ENCODE data around the gene THSD8.
A peak's percentile ranks its signal among the peaks of the same experiment; 100 is the strongest.

Gene THSD8

DNA sequence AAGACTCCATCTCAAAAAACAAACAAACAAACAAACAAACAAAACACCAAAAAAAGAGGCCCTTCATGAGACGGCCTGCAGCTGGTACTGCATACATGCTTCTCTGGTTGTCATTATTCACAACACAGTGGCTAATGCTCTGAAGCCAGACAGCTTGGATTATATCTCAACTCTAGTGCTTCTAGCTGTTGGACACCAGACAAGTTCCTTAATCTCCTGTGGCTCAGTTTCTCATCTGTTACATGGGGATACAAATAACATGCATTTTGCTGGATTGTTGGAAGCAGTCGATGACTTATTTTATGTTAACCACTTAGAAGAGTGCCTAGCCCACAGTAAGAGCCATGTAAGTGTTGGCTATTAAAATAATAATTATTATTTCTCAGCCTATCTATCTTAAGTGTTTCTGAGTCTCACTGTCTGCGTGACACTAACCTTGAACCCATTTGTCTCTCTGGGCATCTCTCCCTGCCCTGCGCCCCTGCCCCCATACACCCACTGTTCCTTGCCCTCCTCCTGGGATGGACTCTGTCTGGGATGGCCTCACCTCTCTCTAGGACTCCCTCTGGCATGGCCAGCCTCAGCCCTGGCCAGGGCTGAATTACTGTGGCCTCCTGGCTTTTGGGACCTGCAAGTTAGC, 13.7 kb upstream of the THSD8 start:
- Histone ChIP-seq H3K4me3 (ENCODE audit: low read length in 2 of 2) (peak overlapping the region in 1 of 2 donors; percentile 60), H2BK15ac (ENCODE audit: low read length) (peak overlapping the region; percentile 33), H4K8ac (ENCODE audit: low read depth, low read length) (no peak overlapping the region), H2BK120ac (ENCODE audit: low read depth, low read length) (no peak overlapping the region), H3K9me3 (replicated peaks in 1 of 2; ENCODE audit: control insufficient read depth in 2 of 2, insufficient read depth in 1 of 2, low read depth in 1 of 2, low read length in 2 of 2) (no peaks in the 10 kb centered on the region), H2BK12ac (ENCODE audit: low read length) (no peak overlapping the region), H3K14ac (ENCODE audit: low read length) (no peak overlapping the region), H3K36me3 (replicated peaks in 1 of 2; ENCODE audit: control insufficient read depth in 2 of 2, insufficient read depth in 2 of 2, low read length in 2 of 2) (no peaks in the 10 kb centered on the region), H2AK5ac (ENCODE audit: low read depth, low read length) (peak overlapping the region; percentile 13), H4K91ac (ENCODE audit: low read depth, low read length, poor library complexity) (no peak overlapping the region), H3K27ac (replicated peaks; ENCODE audit: low read length) (no peak overlapping the region), H3K79me1 (ENCODE audit: low read depth, low read length) (peaks cover 2% of the 10 kb centered on the region), H3K27me3 (ENCODE audit: control insufficient read depth in 3 of 3, insufficient read depth in 3 of 3, low read depth in 1 of 3, low read length in 3 of 3) (peaks cover 0 to 25% (median 3%) of the 10 kb centered on the region in 3 experiments), H3K18ac (ENCODE audit: low read length) (peak overlapping the region; percentile 60), H3K4me2 (ENCODE audit: insufficient read depth, low read length, poor library complexity, severe bottlenecking) (peak overlapping the region; percentile 44), H3K23ac (ENCODE audit: low read depth, low read length, poor library complexity) (no peak overlapping the region), H3K4me1 (ENCODE audit: control insufficient read depth in 2 of 2, insufficient read depth in 1 of 2, low read depth in 1 of 2, low read length in 2 of 2) (peaks cover 27 to 56% of the 10 kb centered on the region in 2 donors), H3K4ac (ENCODE audit: low read length) (no peak overlapping the region), H3K9ac (ENCODE audit: low read depth, low read length, poor library complexity) (peak overlapping the region; percentile 44), H2BK5ac (ENCODE audit: low read length) (peak overlapping the region; percentile 27), H2AFZ (ENCODE audit: low read length) (peak overlapping the region; percentile 87)
- WGBS, 2 donors (ENCODE audit: extremely low coverage in 2 of 2, insufficient read length in 2 of 2, insufficient replicate concordance in 1 of 2) = no CpG with 5 or more reads among the region's 4 CpGs
- DNase-seq (ENCODE audit: low spot score) = no peak

DNA sequence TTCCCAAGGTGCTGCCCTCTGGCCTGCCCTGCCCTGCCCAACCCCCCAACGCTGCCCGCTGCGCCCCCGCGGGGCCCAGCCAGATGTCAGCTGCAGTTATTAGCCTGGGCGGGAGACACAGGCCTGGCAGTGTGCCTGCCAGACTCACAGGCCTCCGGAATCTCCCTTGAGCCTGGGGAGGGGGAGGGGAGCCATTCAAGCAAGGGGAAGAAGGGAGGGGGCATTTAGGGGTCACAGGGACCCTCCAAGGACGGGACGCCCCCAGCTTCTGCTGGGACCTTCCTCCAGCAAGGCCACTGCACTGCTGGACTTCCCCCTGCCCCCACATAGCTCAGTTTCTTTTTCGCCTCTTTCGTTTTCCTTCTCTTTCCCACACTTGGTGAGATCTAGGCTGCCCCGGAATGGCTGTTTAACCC, 13.2 kb upstream of the THSD8 start:
- Histone ChIP-seq H3K4me3 (ENCODE audit: low read length in 2 of 2) (peak overlapping the region in 1 of 2 donors; percentile 60), H2AFZ (ENCODE audit: low read length) (peak overlapping the region; percentile 87), H3K4ac (ENCODE audit: low read length) (no peak overlapping the region), H2BK5ac (ENCODE audit: low read length) (peak overlapping the region; percentile 27), H3K9ac (ENCODE audit: low read depth, low read length, poor library complexity) (peak overlapping the region; percentile 44), H3K4me1 (ENCODE audit: control insufficient read depth in 2 of 2, insufficient read depth in 1 of 2, low read depth in 1 of 2, low read length in 2 of 2) (peaks cover 23 to 51% of the 10 kb centered on the region in 2 donors), H4K8ac (ENCODE audit: low read depth, low read length) (no peak overlapping the region), H3K27ac (replicated peaks; ENCODE audit: low read length) (peak overlapping the region; percentile 65), H3K4me2 (ENCODE audit: insufficient read depth, low read length, poor library complexity, severe bottlenecking) (peak overlapping the region; percentile 44), H2BK12ac (ENCODE audit: low read length) (no peak overlapping the region), H2BK15ac (ENCODE audit: low read length) (peak overlapping the region; percentile 33), H3K14ac (ENCODE audit: low read length) (no peak overlapping the region), H2AK5ac (ENCODE audit: low read depth, low read length) (peak overlapping the region; percentile 13), H3K9me3 (replicated peaks in 1 of 2; ENCODE audit: control insufficient read depth in 2 of 2, insufficient read depth in 1 of 2, low read depth in 1 of 2, low read length in 2 of 2) (no peaks in the 10 kb centered on the region), H3K36me3 (replicated peaks in 1 of 2; ENCODE audit: control insufficient read depth in 2 of 2, insufficient read depth in 2 of 2, low read length in 2 of 2) (no peaks in the 10 kb centered on the region), H3K79me1 (ENCODE audit: low read depth, low read length) (peaks cover 2% of the 10 kb centered on the region), H3K23ac (ENCODE audit: low read depth, low read length, poor library complexity) (no peak overlapping the region), H2BK120ac (ENCODE audit: low read depth, low read length) (no peak overlapping the region), H3K18ac (ENCODE audit: low read length) (peak overlapping the region; percentile 60), H4K91ac (ENCODE audit: low read depth, low read length, poor library complexity) (no peak overlapping the region), H3K27me3 (ENCODE audit: control insufficient read depth in 3 of 3, insufficient read depth in 3 of 3, low read depth in 1 of 3, low read length in 3 of 3) (peaks cover 0 to 25% (median 3%) of the 10 kb centered on the region in 3 experiments)
- no peak for DNase-seq (ENCODE audit: low spot score)
- WGBS, 2 donors (ENCODE audit: extremely low coverage in 2 of 2, insufficient read length in 2 of 2, insufficient replicate concordance in 1 of 2) = no CpG with 5 or more reads among the region's 12 CpGs

DNA sequence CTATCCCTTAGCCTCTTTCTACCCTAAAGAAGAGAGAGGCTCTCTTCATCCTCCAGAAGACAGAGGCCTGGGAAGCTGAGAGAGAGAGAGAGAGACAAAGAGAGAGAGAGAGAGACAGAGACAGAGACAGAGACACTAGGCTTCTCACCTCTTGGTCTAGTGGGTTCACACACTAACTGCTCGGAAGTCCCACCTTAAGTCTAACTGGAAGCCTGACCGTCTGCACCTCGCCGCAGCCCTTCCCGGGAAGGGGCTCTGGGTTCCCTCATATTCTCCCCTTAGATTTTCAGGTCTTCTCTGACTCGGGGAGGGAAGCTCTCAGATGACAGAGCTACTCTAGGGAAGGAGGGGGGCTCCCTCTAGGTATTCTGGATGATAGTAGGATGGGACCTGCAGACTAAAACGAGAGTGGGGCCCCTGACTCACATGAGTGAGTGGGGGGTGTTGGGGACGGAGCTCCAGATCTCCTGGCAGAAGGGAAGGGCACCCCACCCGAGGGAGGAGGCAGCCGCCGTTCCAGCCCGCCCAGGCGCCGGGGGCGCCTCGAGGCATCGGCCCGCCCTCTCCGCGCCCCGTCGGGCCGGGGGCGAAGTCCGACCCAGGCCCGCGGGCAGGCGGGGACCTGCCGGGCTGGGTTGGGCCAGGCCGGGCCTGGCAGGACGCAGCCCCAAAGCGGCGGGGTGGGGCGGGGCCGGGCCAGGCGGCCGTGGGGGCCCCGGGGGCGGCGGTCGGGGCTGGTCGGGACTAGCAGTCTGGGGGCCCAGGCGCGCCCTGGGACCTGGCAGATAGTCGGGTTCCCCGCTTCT, 12.6 kb upstream of the THSD8 start:
- H2AK5ac ChIP-seq (ENCODE audit: low read depth, low read length) = peak overlapping the region; percentile 58
- peak overlapping the region; percentile 82 for H3K9ac ChIP-seq (ENCODE audit: low read depth, low read length, poor library complexity)
- no CpG with 5 or more reads among the region's 46 CpGs for WGBS, 2 donors (ENCODE audit: extremely low coverage in 2 of 2, insufficient read length in 2 of 2, insufficient replicate concordance in 1 of 2)
- no peak overlapping the region for H3K4ac ChIP-seq (ENCODE audit: low read length)
- no peak for DNase-seq (ENCODE audit: low spot score)
- no peaks in the 10 kb centered on the region for H3K9me3 ChIP-seq (replicated peaks in 1 of 2; ENCODE audit: control insufficient read depth in 2 of 2, insufficient read depth in 1 of 2, low read depth in 1 of 2, low read length in 2 of 2)
- no peak overlapping the region for H3K14ac ChIP-seq (ENCODE audit: low read length)
- H3K4me3 ChIP-seq (ENCODE audit: low read length in 2 of 2) = peak overlapping the region; percentile 60 to 64
- peak overlapping the region; percentile 89 for H3K4me2 ChIP-seq (ENCODE audit: insufficient read depth, low read length, poor library complexity, severe bottlenecking)
- peaks cover 21 to 51% of the 10 kb centered on the region in 2 donors for H3K4me1 ChIP-seq (ENCODE audit: control insufficient read depth in 2 of 2, insufficient read depth in 1 of 2, low read depth in 1 of 2, low read length in 2 of 2)
- H3K23ac ChIP-seq (ENCODE audit: low read depth, low read length, poor library complexity) = peak overlapping the region; percentile 83
- H2BK15ac ChIP-seq (ENCODE audit: low read length) = peak overlapping the region; percentile 42
- H2AFZ ChIP-seq (ENCODE audit: low read length) = peak overlapping the region; percentile 87
- peaks cover 4% of the 10 kb centered on the region for H3K79me1 ChIP-seq (ENCODE audit: low read depth, low read length)
- no peaks in the 10 kb centered on the region for H3K36me3 ChIP-seq (replicated peaks in 1 of 2; ENCODE audit: control insufficient read depth in 2 of 2, insufficient read depth in 2 of 2, low read length in 2 of 2)
- H2BK5ac ChIP-seq (ENCODE audit: low read length) = peak overlapping the region; percentile 85
- H3K27me3 ChIP-seq (ENCODE audit: control insufficient read depth in 3 of 3, insufficient read depth in 3 of 3, low read depth in 1 of 3, low read length in 3 of 3) = peaks cover 0 to 28% (median 3%) of the 10 kb centered on the region in 3 experiments
- no peak overlapping the region for H2BK120ac ChIP-seq (ENCODE audit: low read depth, low read length)
- no peak overlapping the region for H2BK12ac ChIP-seq (ENCODE audit: low read length)
- H4K8ac ChIP-seq (ENCODE audit: low read depth, low read length) = no peak overlapping the region
- no peak overlapping the region for H4K91ac ChIP-seq (ENCODE audit: low read depth, low read length, poor library complexity)
- H3K18ac ChIP-seq (ENCODE audit: low read length) = peak overlapping the region; percentile 68
- H3K27ac ChIP-seq (replicated peaks; ENCODE audit: low read length) = peak overlapping the region; percentile 65

Measured in neuronal stem cell (in vitro differentiated cells).